ENCODE measurements around the gene PCDHB4. TPM values are rescaled to one million over a fixed set of nuclear protein-coding genes. Genes with fewer than 3 reads are reported as not detected.

Gene PCDHB4
- total RNA-seq, 3 donors from 2014 or later (not counting 1 experiment from before 2014, with no cell fraction given) = not detected

Other genes with a start within 250 kb of the PCDHB4 start
- gene PCDHA12, start 246.5 kb upstream of the PCDHB4 start, total RNA-seq = not detected
- not detected for gene PCDHA13, start 239.7 kb upstream of the PCDHB4 start, total RNA-seq
- not detected for gene PCDHAC1, start 195.5 kb upstream of the PCDHB4 start, total RNA-seq
- gene PCDHAC2, start 155.3 kb upstream of the PCDHB4 start, total RNA-seq = not detected
- not detected for gene PCDHB1, start 70.4 kb upstream of the PCDHB4 start, total RNA-seq
- not detected for gene PCDHB2, start 27.2 kb upstream of the PCDHB4 start, total RNA-seq
- gene PCDHB3, start 21.3 kb upstream of the PCDHB4 start, total RNA-seq = not detected
- gene PCDHB5, start 13.4 kb downstream of the PCDHB4 start, total RNA-seq = not detected
- gene PCDHB6, start 28.2 kb downstream of the PCDHB4 start, total RNA-seq = not detected
- gene PCDHB7, start 50.8 kb downstream of the PCDHB4 start, total RNA-seq = not detected
- gene PCDHB8, start 56.0 kb downstream of the PCDHB4 start, total RNA-seq = not detected
- gene PCDHB16, start 60.6 kb downstream of the PCDHB4 start, total RNA-seq = not detected
- gene PCDHB9, start 65.3 kb downstream of the PCDHB4 start, total RNA-seq = under 1 TPM in 1 of 3 donors, not detected in 2; 0.15 TPM
- gene PCDHB10, start 70.5 kb downstream of the PCDHB4 start, total RNA-seq = under 1 TPM in 1 of 3 donors, not detected in 2; 0.15 TPM
- not detected for gene PCDHB11, start 77.8 kb downstream of the PCDHB4 start, total RNA-seq
- gene PCDHB12, start 86.9 kb downstream of the PCDHB4 start, total RNA-seq = not detected
- gene PCDHB13, start 92.1 kb downstream of the PCDHB4 start, total RNA-seq = not detected
- gene PCDHB14, start 101.5 kb downstream of the PCDHB4 start, total RNA-seq = not detected
- not detected for gene PCDHB15, start 123.6 kb downstream of the PCDHB4 start, total RNA-seq
- under 1 TPM in 1 of 3 donors, not detected in 2; 0.73 TPM for gene SLC25A2, start 182.2 kb downstream of the PCDHB4 start, total RNA-seq
- 10 to 100 TPM; 77.3 to 96.1 (median 89.4) TPM for gene TAF7, start 199.0 kb downstream of the PCDHB4 start, total RNA-seq
- not detected for gene PCDHGA1, start 208.7 kb downstream of the PCDHB4 start, total RNA-seq
- gene PCDHGA2, start 216.9 kb downstream of the PCDHB4 start, total RNA-seq = not detected
- gene PCDHGA3, start 222.0 kb downstream of the PCDHB4 start, total RNA-seq = not detected
- gene PCDHGB1, start 228.3 kb downstream of the PCDHB4 start, total RNA-seq = under 1 TPM in 1 of 3 donors, not detected in 2; 0.10 TPM
- under 1 TPM in 2 of 3 donors, not detected in 1; 0.24 to 0.30 TPM for gene PCDHGA4, start 233.2 kb downstream of the PCDHB4 start, total RNA-seq
- gene PCDHGB2, start 238.2 kb downstream of the PCDHB4 start, total RNA-seq = 1 to 10 TPM in 1 of 3 donors, under 1 TPM in 2; 0.36 to 1.5 (median 0.49) TPM
- under 1 TPM; 0.12 to 0.30 (median 0.20) TPM for gene PCDHGA5, start 242.3 kb downstream of the PCDHB4 start, total RNA-seq
- gene PCDHGB3, start 248.4 kb downstream of the PCDHB4 start, total RNA-seq = under 1 TPM in 2 of 3 donors, not detected in 1; 0.52 to 0.68 TPM